Trophoblast cell (in vitro differentiated cells and primary cell): ENCODE measurements around the gene GNA15.

ENCODE experiments used
- DNase-seq, 2 donors: peaks; one replicate each; pipeline ENCODE4 v3.0.0-alpha.2; 2016
- H2AFZ ChIP-seq: 2 replicates; pipeline ENCODE4 v1.6.1; 2013; ENCODE audit warnings: low read length, moderate library complexity, mild to moderate bottlenecking; ENCODE audit not compliant: insufficient read depth, poor library complexity
- H2AK5ac ChIP-seq: 2 replicates; pipeline ENCODE4 v1.6.1; 2013; ENCODE audit warnings: mild to moderate bottlenecking, low read length
- H2BK120ac ChIP-seq: 2 replicates; pipeline ENCODE4 v1.6.1; 2013; ENCODE audit warnings: low read length, mild to moderate bottlenecking, moderate library complexity; ENCODE audit not compliant: insufficient read depth, poor library complexity
- H2BK12ac ChIP-seq: 2 replicates; pipeline ENCODE4 v1.6.1; 2013; ENCODE audit warnings: mild to moderate bottlenecking, low read length, moderate library complexity
- H2BK5ac ChIP-seq: 2 replicates; pipeline ENCODE4 v1.6.1; 2013; ENCODE audit warnings: low read length, low read depth, moderate library complexity, mild to moderate bottlenecking; ENCODE audit not compliant: poor library complexity
- H3K14ac ChIP-seq: 2 replicates; pipeline ENCODE4 v1.6.1; 2013; ENCODE audit warnings: mild to moderate bottlenecking, low read length
- H3K18ac ChIP-seq: 2 replicates; pipeline ENCODE4 v1.6.1; 2013; ENCODE audit warnings: mild to moderate bottlenecking, low read length
- H3K23ac ChIP-seq: 2 replicates; pipeline ENCODE4 v1.6.1; 2013; ENCODE audit warnings: low read length
- H3K27ac ChIP-seq: 2 replicates; pipeline ENCODE4 v1.5.1; 2013; ENCODE audit warnings: low read depth, mild to moderate bottlenecking, inconsistent platforms, low read length, moderate library complexity
- H3K27me3 ChIP-seq: 2 replicates; pipeline ENCODE4 v1.6.1; 2013; ENCODE audit warnings: inconsistent platforms, mild to moderate bottlenecking, low read length, moderate library complexity; ENCODE audit not compliant: insufficient read depth
- H3K36me3 ChIP-seq, 2 experiments: 1 replicate in 1 of 2; 2 replicates in 1 of 2; pipeline ENCODE4 v1.6.1; 2013; ENCODE audit warnings: low read length in 2 of 2, mild to moderate bottlenecking in 2 of 2, moderate library complexity in 1 of 2; ENCODE audit not compliant: insufficient read depth in 2 of 2, control insufficient read depth in 1 of 2
- H3K4ac ChIP-seq: 2 replicates; pipeline ENCODE4 v1.6.1; 2013; ENCODE audit warnings: low read depth, mild to moderate bottlenecking, low read length, moderate library complexity
- H3K4me1 ChIP-seq, 2 experiments: 1 replicate in 1 of 2; 2 replicates in 1 of 2; pipeline ENCODE4 v1.6.1; 2013; ENCODE audit warnings: low read length in 2 of 2, mild to moderate bottlenecking in 2 of 2, moderate library complexity in 1 of 2; ENCODE audit not compliant: insufficient read depth in 2 of 2, control insufficient read depth in 1 of 2
- H3K4me2 ChIP-seq: 2 replicates; pipeline ENCODE4 v1.6.1; 2013; ENCODE audit warnings: inconsistent platforms, mild to moderate bottlenecking, low read length, moderate library complexity
- H3K4me3 ChIP-seq: 2 replicates; pipeline ENCODE4 v1.5.1; 2013; ENCODE audit warnings: mild to moderate bottlenecking, low read depth, low read length, inconsistent platforms
- H3K79me1 ChIP-seq: one replicate; pipeline ENCODE4 v1.6.1; 2013; ENCODE audit warnings: low read length
- H3K79me2 ChIP-seq: 2 replicates; pipeline ENCODE4 v1.6.1; 2013; ENCODE audit warnings: low read length, mild to moderate bottlenecking; ENCODE audit not compliant: control insufficient read depth, insufficient read depth, poor library complexity
- H3K9ac ChIP-seq: 2 replicates; pipeline ENCODE4 v1.6.1; 2013; ENCODE audit warnings: mild to moderate bottlenecking, low read length
- H3K9me3 ChIP-seq: 2 replicates; pipeline ENCODE4 v1.6.1; 2013; ENCODE audit warnings: low read depth, mild to moderate bottlenecking, control low read depth, inconsistent platforms, low read length; ENCODE audit not compliant: insufficient read depth
- H4K12ac ChIP-seq: 2 replicates; pipeline ENCODE4 v1.6.1; 2013; ENCODE audit warnings: low read depth, mild to moderate bottlenecking, low read length, moderate library complexity
- H4K8ac ChIP-seq: 2 replicates; pipeline ENCODE4 v1.6.1; 2013; ENCODE audit warnings: low read depth, mild to moderate bottlenecking, low read length, moderate library complexity
- H4K91ac ChIP-seq: one replicate; pipeline ENCODE4 v1.6.1; 2013; ENCODE audit warnings: low read depth, mild to moderate bottlenecking, low read length, moderate library complexity
- WGBS: extraction: QIAGEN DNeasy Blood & Tissue Kit; methylation state at CpG from one replicate; pipeline ENCODE4 v1.1.7; 2013; ENCODE audit warnings: missing lambda C conversion rate; ENCODE audit not compliant: insufficient read length, insufficient coverage; ENCODE audit errors: extremely low coverage; 5-methylcytosine and 5-hydroxymethylcytosine counted together

Gene GNA15

GRCh38 chr19:3095441-3096191, 40.2 kb upstream of the GNA15 start:
- no peak overlapping the region for H4K91ac ChIP-seq
- H2BK5ac ChIP-seq: no peak overlapping the region
- H3K27ac ChIP-seq: no peak overlapping the region
- peaks cover 9 to 15% of the 10 kb centered on the region in 2 experiments for H3K4me1 ChIP-seq
- peak overlapping the region; percentile 98 for H3K9ac ChIP-seq
- peak overlapping the region; percentile 94 for H3K4me2 ChIP-seq
- no peak overlapping the region for H3K18ac ChIP-seq
- peaks cover 7% of the 10 kb centered on the region for H3K79me1 ChIP-seq
- no peak overlapping the region for H2BK120ac ChIP-seq
- no peak overlapping the region for H3K23ac ChIP-seq
- H3K9me3 ChIP-seq: peaks cover 2% of the 10 kb centered on the region
- no peak overlapping the region for H2AFZ ChIP-seq
- H3K4me3 ChIP-seq: peak overlapping the region; percentile 95
- no peak overlapping the region for H4K8ac ChIP-seq
- no CpG with 5 or more reads among the region's 31 CpGs for WGBS
- H3K36me3 ChIP-seq: peaks cover 0 to 5% of the 10 kb centered on the region in 2 experiments
- peak overlapping the region; percentile 2 for H3K14ac ChIP-seq
- H2AK5ac ChIP-seq: no peak overlapping the region
- no peaks in the 10 kb centered on the region for H3K27me3 ChIP-seq
- peak overlapping the region; percentile 77 for H3K4ac ChIP-seq
- no peak overlapping the region for H2BK12ac ChIP-seq
- peaks cover 38% of the 10 kb centered on the region for H3K79me2 ChIP-seq
- DNase-seq: peak; percentile 23 to 49
- H4K12ac ChIP-seq: no peak overlapping the region

- H2BK120ac ChIP-seq: no peak overlapping the region
- peak overlapping the region; percentile 77 for H3K4ac ChIP-seq
- peaks cover 7% of the 10 kb centered on the region for H3K79me1 ChIP-seq
- H2AK5ac ChIP-seq: no peak overlapping the region
- H3K23ac ChIP-seq: no peak overlapping the region
- no peak overlapping the region for H4K91ac ChIP-seq
- WGBS: no CpG with 5 or more reads among the region's 25 CpGs
- H2BK5ac ChIP-seq: no peak overlapping the region
- H3K4me3 ChIP-seq: no peak overlapping the region
- no peak overlapping the region for H3K9ac ChIP-seq
- H3K4me1 ChIP-seq: peaks cover 9 to 15% of the 10 kb centered on the region in 2 experiments
- H3K36me3 ChIP-seq: peaks cover 0 to 5% of the 10 kb centered on the region in 2 experiments
- peak overlapping the region; percentile 94 for H3K4me2 ChIP-seq
- H3K79me2 ChIP-seq: peaks cover 39% of the 10 kb centered on the region
- H2BK12ac ChIP-seq: no peak overlapping the region
- no peak overlapping the region for H2AFZ ChIP-seq
- H4K12ac ChIP-seq: no peak overlapping the region
- peak in 1 of 2 donors; percentile 39 for DNase-seq
- peaks cover 3% of the 10 kb centered on the region for H3K9me3 ChIP-seq
- H3K27ac ChIP-seq: no peak overlapping the region
- H3K14ac ChIP-seq: no peak overlapping the region
- no peaks in the 10 kb centered on the region for H3K27me3 ChIP-seq
- no peak overlapping the region for H4K8ac ChIP-seq
- H3K18ac ChIP-seq: peak overlapping the region; percentile 27
Measured at GRCh38 chr19:3096267-3096901, 39.4 kb upstream of the GNA15 start.

- H3K23ac ChIP-seq: no peak overlapping the region
- no peak overlapping the region for H4K12ac ChIP-seq
- H3K14ac ChIP-seq: no peak overlapping the region
- H4K91ac ChIP-seq: no peak overlapping the region
- H2AFZ ChIP-seq: no peak overlapping the region
- H3K27ac ChIP-seq: no peak overlapping the region
- no peaks in the 10 kb centered on the region for H3K27me3 ChIP-seq
- H3K79me2 ChIP-seq: peaks cover 39% of the 10 kb centered on the region
- H3K9ac ChIP-seq: no peak overlapping the region
- H3K4me1 ChIP-seq: peaks cover 9 to 15% of the 10 kb centered on the region in 2 experiments
- H3K4ac ChIP-seq: peak overlapping the region; percentile 77
- no CpG with 5 or more reads among the region's 11 CpGs for WGBS
- H4K8ac ChIP-seq: no peak overlapping the region
- DNase-seq: no peak
- no peak overlapping the region for H3K18ac ChIP-seq
- no peak overlapping the region for H2BK120ac ChIP-seq
- no peak overlapping the region for H2AK5ac ChIP-seq
- no peak overlapping the region for H2BK12ac ChIP-seq
- peaks cover 0 to 5% of the 10 kb centered on the region in 2 experiments for H3K36me3 ChIP-seq
- H3K4me2 ChIP-seq: no peak overlapping the region
- H2BK5ac ChIP-seq: no peak overlapping the region
- peaks cover 3% of the 10 kb centered on the region for H3K9me3 ChIP-seq
- H3K79me1 ChIP-seq: peaks cover 7% of the 10 kb centered on the region
- no peak overlapping the region for H3K4me3 ChIP-seq
Measured at GRCh38 chr19:3096902-3097326, 38.9 kb upstream of the GNA15 start.

GRCh38 chr19:3097442-3097871, 38.4 kb upstream of the GNA15 start:
- Histone ChIP-seq H4K12ac (no peak overlapping the region), H2BK12ac (no peak overlapping the region), H4K91ac (no peak overlapping the region), H3K23ac (no peak overlapping the region), H3K14ac (no peak overlapping the region), H3K4me2 (no peak overlapping the region), H2BK5ac (no peak overlapping the region), H3K18ac (no peak overlapping the region), H2BK120ac (no peak overlapping the region), H3K4ac (peak overlapping the region; percentile 77), H3K36me3 (peaks cover 0 to 5% of the 10 kb centered on the region in 2 experiments), H3K9me3 (peaks cover 3% of the 10 kb centered on the region), H3K4me1 (peaks cover 9 to 15% of the 10 kb centered on the region in 2 experiments), H4K8ac (no peak overlapping the region), H2AFZ (peak overlapping the region; percentile 19), H3K79me2 (peaks cover 39% of the 10 kb centered on the region), H2AK5ac (no peak overlapping the region), H3K4me3 (no peak overlapping the region), H3K79me1 (peaks cover 7% of the 10 kb centered on the region), H3K27ac (no peak overlapping the region), H3K27me3 (no peaks in the 10 kb centered on the region), H3K9ac (no peak overlapping the region)
- no peak for DNase-seq
- WGBS: no CpG with 5 or more reads among the region's 24 CpGs
